Adrenal gland (tissue), 12 donors: ENCODE measurements around the gene CTAGE4. TPM values are rescaled to one million over a fixed set of nuclear protein-coding genes. Genes with fewer than 3 reads are reported as not detected.
"Not testable (repeated sequence)": the region's sequence is repeated elsewhere in the genome, so short reads cannot be mapped to it uniquely, and the experiment has no call there.

Experiments
- DNase-seq, 7 donors: peaks; one replicate each; pipeline ENCODE4 v3.0.0-alpha.2; 2019 to 2020
- H3K27ac ChIP-seq, 5 donors: fragments of 200-600 bp; sonication (generic) in 4 of 5; 1 replicate in 3 of 5; 2 replicates in 2 of 5; pipeline versions ENCODE4 v1.5.1 to v1.8.0; 2016 to 2020; ENCODE audit warnings: mild to moderate bottlenecking in 1 of 5
- H3K27me3 ChIP-seq: fragments of 200-600 bp; 2 replicates; pipeline ENCODE4 v1.8.0; 2021
- H3K36me3 ChIP-seq, 2 donors: fragments of 200-600 bp; replicated peaks in 1 of 2; 1 replicate in 1 of 2; 2 replicates in 1 of 2; pipeline versions ENCODE4 v1.5.1 to v1.8.0; 2018 to 2022
- H3K4me1 ChIP-seq, 2 donors: fragments of 200-600 bp; replicated peaks in 1 of 2; 1 replicate in 1 of 2; 2 replicates in 1 of 2; pipeline versions ENCODE4 v1.5.1 to v1.8.0; 2018 to 2021
- H3K4me3 ChIP-seq, 4 donors: fragments of 200-600 bp; sonication (generic) in 3 of 4; one replicate each; pipeline ENCODE4 v1.5.1; 2016 to 2018
- H3K9me3 ChIP-seq, 3 donors: fragments of 200-600 bp; sonication (generic) in 1 of 3; replicated peaks in 1 of 3; 1 replicate in 2 of 3; 2 replicates in 1 of 3; pipeline versions ENCODE4 v1.5.1 to v1.8.0; 2016 to 2021
- WGBS, 4 donors: extraction: QIAGEN DNeasy Blood & Tissue Kit in 2 of 4; methylation state at CpG; one replicate each; pipeline versions ENCODE4 v1.1.5 to v1.1.7; 2013 to 2017; 5-methylcytosine and 5-hydroxymethylcytosine counted together
- intact Hi-C, 2 donors: fragments of 100-400 bp; cut with DNase I; formaldehyde crosslinking; loops; one replicate each; pipeline versions ENCODE4 v1.14.1 to v1.15.0; 2022 to 2023
- polyA plus RNA-seq, 3 donors: library from polyadenylated mRNA; stranded (reverse); fragments of 200-250 nt in 2 of 3; fragments of 350-450 nt in 1 of 3; fragmentation: Illumina TruSeq in 1 of 3; extraction: RNeasy Lipid Tissue Mini Kit (QIAGEN cat#74804) in 1 of 3; gene quantifications; one replicate each; pipeline ENCODE4 v1.2.3, GENCODE V29; 2013 to 2014
- total RNA-seq, 9 donors: library from RNA; depleted of rRNA in 4 of 9; stranded (reverse); fragments of >200 nt in 4 of 9; fragments of 120-200 nt in 1 of 9; fragmentation: NEBNext Ultra II Directional in 1 of 9; extraction: Animal tissue kit (Norgen Biotek cat#: 25700) in 1 of 9; gene quantifications; one replicate each; pipeline versions ENCODE4 v1.1.0 to v1.2.4, GENCODE V29; 2013 to 2023
- donor health status: healthy with polysubstance abuse.
- donor health status: Bipolar disorder and iron deficiency.
- donor health status: DM: yes; HTN: yes; CAD: no.
- donor health status: DM: no; HTN: no; CAD: no.
- donor health status: DM: no; HTN: no; CAD: no.
- donor health status: DM: yes; HTN: yes; CAD: no.

CTAGE4 gene
- total and polyA plus RNA-seq, 12 donors, result 0.23 to 2.3 (median 0.44) TPM; not detected in 4

DNA sequence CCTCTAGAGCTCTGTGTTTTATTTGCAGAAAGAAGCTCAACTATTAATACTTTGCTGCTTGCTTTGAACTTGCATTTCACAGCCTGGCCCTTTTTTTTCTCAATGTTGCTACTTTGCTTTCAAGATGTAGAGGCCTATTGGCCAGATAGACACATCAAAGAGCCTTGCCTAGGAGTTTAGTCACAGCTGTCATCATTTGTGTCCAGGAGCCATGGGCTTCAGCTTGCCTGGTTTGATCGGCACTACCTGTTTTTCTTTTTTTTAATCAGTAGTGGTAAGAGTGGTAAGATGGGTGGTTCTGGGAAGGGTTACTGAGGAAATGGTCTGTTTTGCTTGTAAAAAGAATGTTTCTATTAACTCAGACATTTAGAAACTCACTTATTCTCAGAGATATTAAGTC, 18.7 kb downstream of the CTAGE4 start:
- H3K9me3 ChIP-seq, DNase-seq, H3K27me3 ChIP-seq, intact Hi-C loops, H3K27ac ChIP-seq, H3K4me3 ChIP-seq, H3K4me1 ChIP-seq, H3K36me3 ChIP-seq: not testable (repeated sequence)
- no CpG with 5 or more reads among the region's 1 CpG for WGBS, 4 donors

- intact Hi-C loops, H3K4me1 ChIP-seq, H3K36me3 ChIP-seq, H3K27ac ChIP-seq, H3K9me3 ChIP-seq, H3K4me3 ChIP-seq, DNase-seq, H3K27me3 ChIP-seq: not testable (repeated sequence)
- WGBS, 4 donors, result no CpG with 5 or more reads among the region's 3 CpGs
Observed at GRCh38 chr7:144203086-144203485, 19.8 kb downstream of the CTAGE4 start.

DNA sequence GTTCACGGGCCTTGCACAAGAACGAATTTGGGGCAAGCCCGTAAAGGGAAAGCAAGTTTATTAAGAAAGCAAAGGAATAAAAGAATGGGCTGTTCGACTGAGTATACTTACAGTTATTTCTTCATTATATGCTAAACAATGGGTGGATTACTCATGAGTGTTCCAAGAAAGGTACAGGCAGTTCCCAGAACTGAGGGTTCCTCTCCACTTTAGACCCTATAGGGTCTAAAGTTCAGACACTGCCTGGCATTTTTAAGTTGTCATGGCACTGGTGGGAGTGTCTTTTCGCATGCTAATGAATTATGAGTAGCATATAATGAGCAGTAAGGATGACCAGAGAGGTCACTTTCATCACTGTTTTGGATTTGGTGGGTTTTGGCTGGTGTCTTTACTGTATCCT, 22.0 kb downstream of the CTAGE4 start:
- WGBS, 4 donors, result no CpG with 5 or more reads among the region's 5 CpGs
- H3K36me3 ChIP-seq, H3K27ac ChIP-seq, H3K4me3 ChIP-seq, DNase-seq, intact Hi-C loops, H3K27me3 ChIP-seq, H3K4me1 ChIP-seq, H3K9me3 ChIP-seq: not testable (repeated sequence)

DNA sequence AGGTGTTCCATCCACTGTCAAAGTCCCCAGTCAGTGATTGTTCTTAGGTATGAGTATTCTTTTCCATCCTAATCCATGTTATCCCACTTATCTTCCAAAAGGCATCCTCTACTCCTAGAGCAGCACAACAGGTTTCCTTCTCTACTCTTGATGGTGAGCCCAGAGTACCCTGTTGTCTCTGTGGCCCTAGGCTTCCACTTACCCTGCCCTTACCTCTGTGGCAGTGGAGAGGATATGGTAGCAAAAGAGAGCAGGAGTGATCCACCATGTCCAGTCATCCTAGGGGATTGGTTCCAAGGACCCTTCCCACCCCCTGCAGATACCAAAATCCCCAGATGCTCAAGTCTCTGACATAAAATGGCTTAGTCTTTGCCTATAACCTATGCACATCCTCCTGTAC, 33.9 kb downstream of the CTAGE4 start:
- H3K36me3 ChIP-seq, H3K4me1 ChIP-seq, DNase-seq, intact Hi-C loops, H3K27ac ChIP-seq, H3K9me3 ChIP-seq, H3K4me3 ChIP-seq, H3K27me3 ChIP-seq: not testable (repeated sequence)

- H3K27ac ChIP-seq, DNase-seq, H3K36me3 ChIP-seq, H3K4me3 ChIP-seq, H3K4me1 ChIP-seq, intact Hi-C loops, H3K9me3 ChIP-seq, H3K27me3 ChIP-seq: not testable (repeated sequence)
- 94 to 100% (median 97%) methylated on average over 1 of the region's 1 CpG; no CpG with 5 or more reads in 1 of the 4 donors for WGBS, 4 donors
Observed at GRCh38 chr7:144218581-144218980, 35.3 kb downstream of the CTAGE4 start.

DNA sequence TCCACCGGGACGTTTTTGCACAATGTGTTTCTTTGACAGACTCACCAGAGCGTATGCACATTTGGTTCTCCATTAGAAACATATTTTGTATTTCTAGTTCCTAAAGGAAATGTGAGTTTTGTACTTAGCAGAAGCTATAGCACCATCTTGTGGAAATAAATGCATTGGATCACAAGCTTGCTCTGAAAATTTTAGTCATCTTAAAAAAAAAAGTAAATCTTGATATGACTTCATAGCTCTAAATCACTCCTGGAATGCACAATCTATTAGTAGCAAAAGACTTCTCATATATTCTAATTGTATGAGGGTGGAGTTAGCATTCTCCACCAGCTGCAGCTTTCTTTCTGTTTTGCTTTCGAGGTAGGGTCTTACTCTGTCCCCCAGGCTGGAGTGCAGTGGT, 35.9 kb downstream of the CTAGE4 start:
- H3K36me3 ChIP-seq, intact Hi-C loops: not testable (repeated sequence)

GRCh38 chr7:144220531-144220930, 37.3 kb downstream of the CTAGE4 start:
- H3K27ac ChIP-seq, H3K36me3 ChIP-seq, H3K9me3 ChIP-seq, H3K27me3 ChIP-seq, H3K4me1 ChIP-seq, H3K4me3 ChIP-seq, DNase-seq, intact Hi-C loops: not testable (repeated sequence)

More for the DNA sequence above, 35.9 kb downstream of the CTAGE4 start:
- H3K4me1 ChIP-seq, H3K9me3 ChIP-seq, DNase-seq, H3K27ac ChIP-seq, H3K4me3 ChIP-seq, H3K27me3 ChIP-seq: not testable (repeated sequence)
- WGBS, 4 donors, result 100% methylated on average over 1 of the region's 4 CpGs; no CpG with 5 or more reads in 3 of the 4 donors

DNA sequence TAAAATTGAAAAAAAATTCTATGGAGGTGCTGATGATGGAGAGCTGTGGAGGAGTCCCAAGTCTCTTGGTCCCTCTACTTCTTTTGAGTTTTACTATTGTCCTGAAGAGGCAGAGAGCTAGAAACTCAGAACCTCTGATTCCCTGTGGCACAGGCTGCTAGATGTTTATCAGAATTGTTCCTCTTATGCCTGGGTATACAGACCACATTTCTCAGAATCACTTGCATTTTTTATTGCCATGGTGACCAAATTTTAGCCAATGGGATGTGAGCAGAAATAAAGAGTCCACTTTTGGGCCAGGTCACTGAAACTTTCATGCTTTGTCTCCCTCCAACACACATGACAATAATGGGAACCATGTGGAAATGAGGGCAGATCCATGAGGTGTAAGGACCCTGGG, 40.4 kb downstream of the CTAGE4 start:
- intact Hi-C loops, result not testable (repeated sequence)

GRCh38 chr7:144226866-144227265, 43.6 kb downstream of the CTAGE4 start:
- DNase-seq, H3K27me3 ChIP-seq, H3K4me1 ChIP-seq, H3K27ac ChIP-seq, H3K36me3 ChIP-seq, H3K4me3 ChIP-seq, H3K9me3 ChIP-seq, intact Hi-C loops: not testable (repeated sequence)
- WGBS, 4 donors, result 52 to 73% (median 67%) methylated on average over 3 of the region's 4 CpGs

More for the DNA sequence above, 40.4 kb downstream of the CTAGE4 start:
- not testable (repeated sequence) for DNase-seq, H3K4me1 ChIP-seq, H3K36me3 ChIP-seq, H3K27me3 ChIP-seq, H3K4me3 ChIP-seq, H3K9me3 ChIP-seq, H3K27ac ChIP-seq

GRCh38 chr7:144228810-144229209, 45.5 kb downstream of the CTAGE4 start:
- intact Hi-C loops, H3K27ac ChIP-seq, H3K27me3 ChIP-seq, H3K36me3 ChIP-seq, H3K4me1 ChIP-seq, DNase-seq, H3K4me3 ChIP-seq, H3K9me3 ChIP-seq: not testable (repeated sequence)
- WGBS, 4 donors, result 63 to 96% (median 85%) methylated on average over 1 of the region's 3 CpGs

- intact Hi-C loops, H3K9me3 ChIP-seq: not testable (repeated sequence)
- no CpG with 5 or more reads among the region's 2 CpGs for WGBS, 4 donors
Observed at GRCh38 chr7:144231027-144231426, 47.8 kb downstream of the CTAGE4 start.

GRCh38 chr7:144233039-144233438, 49.8 kb downstream of the CTAGE4 start:
- H3K4me3 ChIP-seq, H3K27me3 ChIP-seq, H3K36me3 ChIP-seq, intact Hi-C loops, H3K27ac ChIP-seq, H3K4me1 ChIP-seq, H3K9me3 ChIP-seq, DNase-seq: not testable (repeated sequence)
- WGBS, 4 donors, result 55 to 81% (median 62%) methylated on average over 1 of the region's 1 CpG

More at GRCh38 chr7:144231027-144231426, 47.8 kb downstream of the CTAGE4 start:
- not testable (repeated sequence) for H3K4me1 ChIP-seq, H3K27ac ChIP-seq, H3K27me3 ChIP-seq, H3K36me3 ChIP-seq, DNase-seq, H3K4me3 ChIP-seq
